GM12878 (cell line): Measurements from ENCODE around the gene SPATA25. TPM values are rescaled to one million over a fixed set of nuclear protein-coding genes. Genes with fewer than 3 reads are reported as not detected.

Source experiments
- ATAC-seq: fragments of 200-7000 bp; cut with Tn5 transposase; 3 replicates; pipeline ENCODE4 v1.9.1; 2020; ENCODE audit warnings: mild to moderate bottlenecking, moderate library complexity
- BruUV-seq: library from RNA; stranded (reverse); fragments of 400-500 nt; replicated peaks from 2 replicates; lab custom pipeline; 2021; lab: Mats Ljungman, UMichigan
- CTCF ChIA-PET: fragments of 300-600 bp; sonication (Branson Sonifier 250); formaldehyde crosslinking; extraction: SDS; loops from one replicate; lab custom pipeline; 2021; ENCODE audit warnings: inconsistent platforms; lab: Yijun Ruan, JAX
- POLR2A ChIA-PET: fragments of 350-600 bp; formaldehyde crosslinking; extraction: SDS; loops from one replicate; lab custom pipeline; 2021; ENCODE audit warnings: inconsistent platforms; lab: Charles Lee
- RAD21 ChIA-PET: fragments of 300-600 bp; sonication (Branson Sonifier 250); formaldehyde crosslinking; loops from one replicate; lab custom pipeline; 2023; ENCODE audit warnings: antibody characterized with exemption; ENCODE audit not compliant: unreplicated experiment; lab: Charles Lee
- SMC1A ChIA-PET: fragments of 300-600 bp; sonication (Branson Sonifier 250); formaldehyde crosslinking; loops from one replicate; lab custom pipeline; 2023; ENCODE audit not compliant: unreplicated experiment, uncharacterized antibody; lab: Charles Lee
- DNase-seq: peaks from one replicate; pipeline ENCODE4 v3.0.0-alpha.2; 2011; ENCODE audit warnings: low read depth, low spot score
- FAIRE-seq: peaks from 3 replicates; lab custom pipeline; 2011; peaks lifted over from hg19 to GRCh38; lab: Jason Lieb, UNC
- H2AFZ ChIP-seq: 2 replicates; pipeline ENCODE4 v1.6.0; 2011; ENCODE audit warnings: low read depth, low read length, control low read depth; ENCODE audit not compliant: control insufficient read depth
- H3K27ac ChIP-seq: 2 replicates; pipeline ENCODE4 v1.5.1; 2011; ENCODE audit warnings: control low read depth; ENCODE audit not compliant: control insufficient read depth, insufficient read depth
- H3K27me3 ChIP-seq, 2 experiments: replicated peaks in 1 of 2; 2 replicates each; pipeline versions ENCODE4 v1.6.0 to v1.6.1; 2011; ENCODE audit warnings: low read length in 1 of 2; ENCODE audit not compliant: control insufficient read depth in 2 of 2, insufficient read depth in 2 of 2
- H3K36me3 ChIP-seq, 2 experiments: 2 replicates each; pipeline ENCODE4 v1.5.1; 2011; ENCODE audit warnings: low read length in 1 of 2; ENCODE audit not compliant: control insufficient read depth in 2 of 2, insufficient read depth in 2 of 2
- H3K4me1 ChIP-seq: 2 replicates; pipeline ENCODE4 v1.6.1; 2011; ENCODE audit warnings: mild to moderate bottlenecking, low read length, moderate library complexity, mixed read lengths; ENCODE audit not compliant: control insufficient read depth, insufficient read depth
- H3K4me2 ChIP-seq: 2 replicates; pipeline ENCODE4 v1.6.0; 2011; ENCODE audit warnings: control low read depth; ENCODE audit not compliant: control insufficient read depth, insufficient read depth
- H3K4me3 ChIP-seq: fragments of 200-600 bp; sonication (generic); 2 replicates; pipeline ENCODE4 v1.5.1; 2016
- H3K79me2 ChIP-seq: 2 replicates; pipeline ENCODE4 v1.6.0; 2011; ENCODE audit warnings: low read length; ENCODE audit not compliant: control insufficient read depth, insufficient read depth
- H3K9ac ChIP-seq: 2 replicates; pipeline ENCODE4 v1.8.0; 2011; ENCODE audit warnings: low read length, control low read depth, mixed read lengths; ENCODE audit not compliant: control insufficient read depth, insufficient read depth
- H3K9me3 ChIP-seq: replicated peaks from 3 replicates; pipeline ENCODE4 v1.5.1; 2011; ENCODE audit warnings: mild to moderate bottlenecking, low read length; ENCODE audit not compliant: control insufficient read depth, insufficient read depth
- H4K20me1 ChIP-seq: 2 replicates; pipeline ENCODE4 v1.6.0; 2011; ENCODE audit not compliant: control insufficient read depth, insufficient read depth
- RCOR1 ChIP-seq: conservative IDR thresholded peaks from 2 replicates; pipeline ENCODE4 v1.6.1; 2012; ENCODE audit warnings: low read depth, low read length, improper control_type of control experiment
- REST ChIP-seq: IDR thresholded peaks from 2 replicates; pipeline ENCODE4 v1.6.1; 2012; ENCODE audit warnings: mild to moderate bottlenecking, low read depth, low read length
- STAT3 ChIP-seq: IDR thresholded peaks from 2 replicates; pipeline ENCODE4 v1.6.1; 2011; ENCODE audit warnings: low read depth, low read length, improper control_type of control experiment
- ZNF274 ChIP-seq: IDR thresholded peaks from one replicate; pipeline ENCODE4 v1.8.0; 2011; ENCODE audit not compliant: insufficient read length, insufficient read depth
- ZZZ3 ChIP-seq: IDR thresholded peaks from 2 replicates; pipeline ENCODE4 v1.6.1; 2011; ENCODE audit warnings: low read depth; ENCODE audit not compliant: control insufficient read depth, insufficient read length
- WGBS: methylation state at CpG from one replicate; pipeline ENCODE4 v1.1.6; 2016; ENCODE audit warnings: low lambda C conversion rate; ENCODE audit not compliant: insufficient replicate concordance, insufficient coverage; ENCODE audit errors: missing lambda C conversion rate; 5-methylcytosine and 5-hydroxymethylcytosine counted together
- in situ Hi-C: fragments of 300-500 bp; cut with MboI; formaldehyde crosslinking; loops from 9 replicates; pipeline ENCODE4 v1.14.3; 2018; ENCODE audit warnings: mixed read lengths
- intact Hi-C: fragments of 100-400 bp; cut with micrococcal nuclease; formaldehyde crosslinking; loops from one replicate; pipeline ENCODE4 v1.14.2; 2022; ENCODE audit not compliant: unreplicated experiment
- polyA plus RNA-seq, 11 experiments: library from polyadenylated mRNA; depleted of rRNA in 4 of 11; unstranded in 6 of 11; stranded (reverse) in 5 of 11; fragments of >200 nt; fragmentation: Nextera tagmentation in 4 of 11; fragmentation: Illumina TruSeq in 1 of 11; extraction: Ambion mirVana in 4 of 11; extraction: Trizol in 1 of 11; gene quantifications; 1 replicate in 1 of 11; 2 replicates in 10 of 11; pipeline versions ENCODE4 v1.2.1 to v1.2.3, GENCODE V29; 2011 to 2016; ENCODE audit warnings: inconsistent platforms in 2 of 11, missing spikeins in 2 of 11, low read depth in 1 of 11
- total RNA-seq, 4 experiments: library from RNA; depleted of rRNA in 3 of 4; stranded (reverse); fragments of >200 nt in 3 of 4; fragmentation: Illumina TruSeq in 1 of 4; extraction: Trizol in 1 of 4; gene quantifications; 2 replicates each; pipeline versions ENCODE4 v1.2.1 to v1.2.3, GENCODE V29; 2013 to 2021

Gene SPATA25
- total and polyA plus RNA-seq, 10 of the 15 experiments (the other 5 are each of a cell fraction or from before 2014, with no cell fraction given) = 0.28 to 2.9 (median 1.3) TPM; not detected in 3

DNA sequence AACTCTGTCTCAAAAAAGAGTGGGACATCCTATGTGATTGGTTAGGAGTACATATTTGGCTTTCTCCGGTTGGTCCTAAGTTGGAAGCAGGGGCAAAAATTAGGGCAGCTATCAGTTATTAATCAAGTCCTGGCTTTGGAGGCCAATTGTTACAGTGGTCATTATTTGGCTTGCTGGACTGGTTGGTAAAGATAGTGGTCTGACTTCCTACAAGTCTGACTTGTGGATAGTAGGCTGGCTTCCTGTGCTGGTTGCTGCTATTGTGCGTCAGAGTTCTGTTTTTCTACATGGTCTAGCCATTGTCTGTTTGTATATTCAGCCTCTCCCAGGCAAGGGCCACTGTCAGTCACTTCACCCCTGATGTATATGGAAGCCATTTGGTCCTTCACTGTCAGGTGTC lies 37.2 kb downstream of the SPATA25 start:
- no peak for TF ChIP-seq ZZZ3
- TF ChIP-seq RCOR1 = no peak
- no peak for TF ChIP-seq REST
- TF ChIP-seq ZNF274 = no peak
- no peak for TF ChIP-seq STAT3
- Histone ChIP-seq H3K9ac (no peak overlapping the region), H2AFZ (no peak overlapping the region), H3K4me2 (no peak overlapping the region), H3K36me3 (no peaks in the 10 kb centered on the region), H3K4me1 (no peaks in the 10 kb centered on the region), H4K20me1 (no peaks in the 10 kb centered on the region), H3K27me3 (no peaks in the 10 kb centered on the region), H3K4me3 (no peak overlapping the region), H3K79me2 (peaks cover 3% of the 10 kb centered on the region), H3K9me3 (no peaks in the 10 kb centered on the region), H3K27ac (no peak overlapping the region)
- in situ Hi-C loops (no loop called here), intact Hi-C loops (no loop called here)
- RAD21 ChIA-PET = no interaction called here
- FAIRE-seq (no peak), ATAC-seq (no peak), DNase-seq (no peak)
- WGBS = 100% methylated on average over 2 of the region's 2 CpGs
- BruUV-seq = no TSS peak
- CTCF ChIA-PET = interaction anchor here (1.7 kb wide), 1 partner anchor 51 kb away, joined by 6 read pairs; no protein-coding TSS in a partner anchor
- POLR2A ChIA-PET = no interaction called here
- SMC1A ChIA-PET = interaction anchor here (1.3 to 1.6 kb wide), 3 partner anchors 9 to 52 kb away, joined by 3 to 4 read pairs (median 3); no protein-coding TSS in a partner anchor
